HG03575 (cell line): ENCODE results near the gene CYP2E1.
"Not testable (repeated sequence)": the region's sequence is repeated elsewhere in the genome, so short reads cannot be mapped to it uniquely, and the experiment has no call there.

Experiments
- ATAC-seq: cut with Tn5 transposase; IDR thresholded peaks from one replicate; pipeline ENCODE4 v1.9.1; 2021; ENCODE audit not compliant: unreplicated experiment, insufficient number of reproducible peaks, low FRiP score; ENCODE audit errors: extremely low read depth

Gene CYP2E1

GRCh38 chr10:133526957-133527588, at the start of gene CYP2E1:
Gene CYP2E1, plus strand, starts transcription at chr10:133527363. Its CDS starts 33 bp downstream, at chr10:133527396.
- ATAC-seq, result no peak

- no peak for ATAC-seq
Observed at GRCh38 chr10:133481086-133481643, 46.0 kb upstream of the CYP2E1 start.

GRCh38 chr10:133481657-133482056, 45.5 kb upstream of the CYP2E1 start:
- no peak for ATAC-seq

GRCh38 chr10:133484818-133485217, 42.3 kb upstream of the CYP2E1 start:
- no peak for ATAC-seq

- no peak for ATAC-seq
Observed at GRCh38 chr10:133487085-133487484, 40.1 kb upstream of the CYP2E1 start.

- no peak for ATAC-seq
Observed at GRCh38 chr10:133488354-133488753, 38.8 kb upstream of the CYP2E1 start.

- no peak for ATAC-seq
Observed at GRCh38 chr10:133489816-133490588, 37.2 kb upstream of the CYP2E1 start.

- not testable (repeated sequence) for ATAC-seq
Observed at GRCh38 chr10:133493562-133493961, 33.6 kb upstream of the CYP2E1 start.

GRCh38 chr10:133497363-133497762, 29.8 kb upstream of the CYP2E1 start:
- ATAC-seq, result not testable (repeated sequence)

- not testable (repeated sequence) for ATAC-seq
Observed at GRCh38 chr10:133499176-133499575, 28.0 kb upstream of the CYP2E1 start.

- not testable (repeated sequence) for ATAC-seq
Observed at GRCh38 chr10:133500897-133501296, 26.3 kb upstream of the CYP2E1 start.

- no peak for ATAC-seq
Observed at GRCh38 chr10:133509700-133510099, 17.5 kb upstream of the CYP2E1 start.

GRCh38 chr10:133511408-133511807, 15.8 kb upstream of the CYP2E1 start:
- ATAC-seq, result no peak

- ATAC-seq, result no peak
Observed at GRCh38 chr10:133511907-133512528, 15.1 kb upstream of the CYP2E1 start.

- ATAC-seq, result no peak
Observed at GRCh38 chr10:133515471-133515870, 11.7 kb upstream of the CYP2E1 start.

- no peak for ATAC-seq
Observed at GRCh38 chr10:133516057-133516456, 11.1 kb upstream of the CYP2E1 start.

GRCh38 chr10:133518517-133518916, 8.6 kb upstream of the CYP2E1 start:
- ATAC-seq, result not testable (repeated sequence)

- ATAC-seq, result no peak
Observed at GRCh38 chr10:133520193-133520738, 6.9 kb upstream of the CYP2E1 start.

GRCh38 chr10:133523631-133524203, 3.4 kb upstream of the CYP2E1 start:
- no peak for ATAC-seq
